GM12875 (cell line): ENCODE results near the gene CDIPT.

Experiments used
- H3K4me3 ChIP-seq: one replicate; pipeline ENCODE4 v1.5.1; 2011; ENCODE audit warnings: low read depth, low read length, control low read depth
- TF ChIP-seq, protein P1 (sequence below): IDR thresholded peaks from 2 replicates; pipeline ENCODE4 v1.5.1; 2011; ENCODE audit warnings: low read depth, mild to moderate bottlenecking, control low read depth, inconsistent platforms, low read length, moderate library complexity, borderline replicate concordance; ENCODE audit not compliant: insufficient read depth

The CDIPT gene

GRCh38 chr16:29878172-29878571 is 15.1 kb upstream of the CDIPT start:
- TF ChIP-seq, protein P1, sequence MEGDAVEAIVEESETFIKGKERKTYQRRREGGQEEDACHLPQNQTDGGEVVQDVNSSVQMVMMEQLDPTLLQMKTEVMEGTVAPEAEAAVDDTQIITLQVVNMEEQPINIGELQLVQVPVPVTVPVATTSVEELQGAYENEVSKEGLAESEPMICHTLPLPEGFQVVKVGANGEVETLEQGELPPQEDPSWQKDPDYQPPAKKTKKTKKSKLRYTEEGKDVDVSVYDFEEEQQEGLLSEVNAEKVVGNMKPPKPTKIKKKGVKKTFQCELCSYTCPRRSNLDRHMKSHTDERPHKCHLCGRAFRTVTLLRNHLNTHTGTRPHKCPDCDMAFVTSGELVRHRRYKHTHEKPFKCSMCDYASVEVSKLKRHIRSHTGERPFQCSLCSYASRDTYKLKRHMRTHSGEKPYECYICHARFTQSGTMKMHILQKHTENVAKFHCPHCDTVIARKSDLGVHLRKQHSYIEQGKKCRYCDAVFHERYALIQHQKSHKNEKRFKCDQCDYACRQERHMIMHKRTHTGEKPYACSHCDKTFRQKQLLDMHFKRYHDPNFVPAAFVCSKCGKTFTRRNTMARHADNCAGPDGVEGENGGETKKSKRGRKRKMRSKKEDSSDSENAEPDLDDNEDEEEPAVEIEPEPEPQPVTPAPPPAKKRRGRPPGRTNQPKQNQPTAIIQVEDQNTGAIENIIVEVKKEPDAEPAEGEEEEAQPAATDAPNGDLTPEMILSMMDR, result no peak

GRCh38 chr16:29877266-29877961 is 14.4 kb upstream of the CDIPT start:
- TF ChIP-seq, protein P1, result no peak
- no peak overlapping the region for H3K4me3 ChIP-seq

More at GRCh38 chr16:29878172-29878571, 15.1 kb upstream of the CDIPT start:
- no peak overlapping the region for H3K4me3 ChIP-seq

DNA sequence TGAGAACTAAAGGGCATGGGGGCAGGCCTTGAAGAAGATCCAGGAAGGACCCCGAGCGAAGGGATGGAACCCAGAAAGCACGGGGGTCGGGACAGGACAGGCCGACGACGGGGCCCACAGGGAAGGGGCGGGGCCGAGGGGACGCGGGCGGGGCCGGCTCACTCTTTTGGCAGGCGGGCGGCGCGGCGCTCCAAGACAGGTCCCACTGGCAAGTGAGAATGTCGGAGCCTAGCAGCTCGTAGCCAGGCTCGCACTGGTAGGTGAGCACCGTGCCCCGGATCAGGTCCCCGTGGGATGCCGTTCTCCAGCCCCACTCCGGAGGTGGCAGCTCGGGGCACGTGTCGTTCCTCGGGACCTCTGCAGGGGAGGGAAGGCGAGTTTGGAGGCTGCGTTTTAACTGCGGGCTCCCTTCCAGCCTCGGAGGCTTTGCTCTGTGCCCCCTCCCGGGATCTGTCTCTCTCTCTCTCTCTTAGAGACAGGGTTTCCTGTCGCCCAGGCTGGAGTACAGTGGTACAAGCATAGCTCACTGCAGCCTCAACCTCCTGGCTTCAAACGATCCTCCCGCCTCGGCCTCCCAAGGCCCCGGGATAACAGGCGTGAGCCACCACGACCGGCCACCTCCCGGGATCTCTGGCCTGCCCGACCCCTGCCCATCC is 13.7 kb upstream of the CDIPT start:
- TF ChIP-seq, protein P1, result no peak
- H3K4me3 ChIP-seq, result no peak overlapping the region

- TF ChIP-seq, protein P1, result no peak
- no peak overlapping the region for H3K4me3 ChIP-seq
These were observed 13.2 kb upstream of the CDIPT start for GRCh38 chr16:29876217-29876593.

GRCh38 chr16:29875206-29875605 is 12.2 kb upstream of the CDIPT start:
- no peak overlapping the region for H3K4me3 ChIP-seq
- TF ChIP-seq, protein P1, result no peak

- TF ChIP-seq, protein P1, result no peak
- H3K4me3 ChIP-seq, result no peak overlapping the region
These were observed 10.3 kb upstream of the CDIPT start for GRCh38 chr16:29873319-29873718.
